Smooth muscle cell (in vitro differentiated cells): ENCODE data around the gene HMCN2. TPM values are rescaled to one million over a fixed set of nuclear protein-coding genes. Genes with fewer than 3 reads are reported as not detected.
"Not testable (repeated sequence)": the region's sequence is repeated elsewhere in the genome, so short reads cannot be mapped to it uniquely, and the experiment has no call there.

ENCODE experiments used
- DNase-seq: peaks from one replicate; lab custom pipeline; 2025; ENCODE audit not compliant: unreplicated experiment; lab: John Stamatoyannopoulos, UW
- H2AFZ ChIP-seq: fragments of 200-600 bp; sonication (generic); 2 replicates; pipeline ENCODE4 v1.6.0; 2016; ENCODE audit warnings: antibody characterized with exemption, low read depth, mild to moderate bottlenecking
- H3F3A ChIP-seq: fragments of 200-600 bp; sonication (generic); 2 replicates; pipeline ENCODE4 v1.6.0; 2017; ENCODE audit warnings: antibody characterized with exemption, low read depth
- H3K27ac ChIP-seq: fragments of 200-600 bp; sonication (generic); 2 replicates; pipeline ENCODE4 v1.5.1; 2016; ENCODE audit warnings: low read depth, mild to moderate bottlenecking
- H3K27me3 ChIP-seq: fragments of 200-600 bp; sonication (generic); 2 replicates; pipeline ENCODE4 v1.6.1; 2016; ENCODE audit warnings: low read depth, mild to moderate bottlenecking
- H3K36me3 ChIP-seq: fragments of 200-600 bp; sonication (generic); 2 replicates; pipeline ENCODE4 v1.5.1; 2016; ENCODE audit warnings: low read depth
- H3K4me1 ChIP-seq: fragments of 200-600 bp; sonication (generic); 2 replicates; pipeline ENCODE4 v1.5.1; 2016; ENCODE audit warnings: low read depth
- H3K4me2 ChIP-seq: fragments of 200-600 bp; sonication (generic); 2 replicates; pipeline ENCODE4 v1.6.0; 2016; ENCODE audit warnings: mild to moderate bottlenecking
- H3K4me3 ChIP-seq: fragments of 200-600 bp; sonication (generic); 2 replicates; pipeline ENCODE4 v1.5.1; 2016; ENCODE audit warnings: mild to moderate bottlenecking
- H3K79me2 ChIP-seq: fragments of 200-600 bp; sonication (generic); 2 replicates; pipeline ENCODE4 v1.6.0; 2016; ENCODE audit warnings: low read depth, mild to moderate bottlenecking
- H3K9ac ChIP-seq: fragments of 200-600 bp; sonication (generic); 2 replicates; pipeline ENCODE4 v1.6.0; 2016; ENCODE audit warnings: low read depth
- H3K9me3 ChIP-seq: fragments of 200-600 bp; sonication (generic); replicated peaks from 2 replicates; pipeline ENCODE4 v1.5.1; 2016; ENCODE audit warnings: low read depth
- H4K20me1 ChIP-seq: fragments of 200-600 bp; sonication (generic); 2 replicates; pipeline ENCODE4 v1.6.0; 2016; ENCODE audit warnings: low read depth
- CTCF ChIP-seq: fragments of 200-600 bp; sonication (generic); IDR thresholded peaks from 2 replicates; pipeline ENCODE4 v1.5.1; 2017; ENCODE audit warnings: borderline replicate concordance, mild to moderate bottlenecking, antibody characterized with exemption; ENCODE audit not compliant: insufficient read depth, poor library complexity, severe bottlenecking
- WGBS: methylation state at CpG from one replicate; pipeline ENCODE4 v1.1.7; 2016; ENCODE audit warnings: low lambda C conversion rate; 5-methylcytosine and 5-hydroxymethylcytosine counted together
- polyA plus RNA-seq: library from polyadenylated mRNA; unstranded; fragments of >200 nt; fragmentation: Nextera tagmentation; extraction: Ambion mirVana; gene quantifications from 2 replicates; pipeline ENCODE4 v1.2.1, GENCODE V29; 2016
- total RNA-seq: library from RNA; depleted of rRNA; stranded (reverse); fragments of >200 nt; gene quantifications from 2 replicates; pipeline ENCODE4 v1.2.3, GENCODE V29; 2014

HMCN2 gene
- total and polyA plus RNA-seq, 2 experiments from 2014 or later: under 0.01 TPM; not detected in 1

DNA sequence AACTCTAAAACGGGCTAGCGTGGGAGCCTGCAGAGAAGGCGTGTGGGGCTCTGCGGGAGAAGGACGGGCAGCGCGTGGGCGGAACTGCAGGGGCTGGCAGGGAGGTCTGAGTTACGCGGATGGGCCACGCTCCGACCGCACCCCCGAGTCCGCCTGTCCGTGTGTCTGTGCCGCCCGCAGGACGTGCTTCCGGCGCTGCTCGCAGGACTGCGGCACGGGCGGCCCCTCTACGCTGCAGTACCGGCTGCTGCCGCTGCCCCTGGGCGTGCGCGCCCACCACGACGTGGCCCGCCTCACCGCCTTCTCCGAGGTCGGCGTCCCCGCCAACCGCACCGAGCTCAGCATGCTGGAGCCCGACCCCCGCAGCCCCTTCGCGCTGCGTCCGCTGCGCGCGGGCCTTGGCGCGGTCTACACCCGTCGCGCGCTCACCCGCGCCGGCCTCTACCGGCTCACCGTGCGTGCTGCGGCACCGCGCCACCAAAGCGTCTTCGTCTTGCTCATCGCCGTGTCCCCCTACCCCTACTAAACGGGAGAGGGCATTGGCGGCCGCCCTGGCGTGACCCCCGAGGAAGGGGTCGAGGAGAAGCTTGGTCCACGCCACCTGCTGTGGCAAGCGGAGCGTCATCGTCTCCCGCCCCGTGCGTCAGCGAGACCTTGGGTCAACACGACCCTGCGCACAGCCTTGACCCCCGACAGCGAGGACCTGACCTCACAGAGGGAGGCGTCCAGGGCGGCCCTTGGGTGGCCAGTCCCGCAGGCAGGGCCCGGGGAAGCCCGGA lies 167.8 kb downstream of the HMCN2 start:
- peak overlapping the region; percentile 93 for H2AFZ ChIP-seq
- H3K4me1 ChIP-seq: no peaks in the 10 kb centered on the region
- H3F3A ChIP-seq: no peaks in the 10 kb centered on the region
- TF ChIP-seq CTCF: peak; percentile 52
- H3K4me3 ChIP-seq: peak overlapping the region; percentile 49
- DNase-seq: peak; percentile 17
- no peaks in the 10 kb centered on the region for H3K9me3 ChIP-seq
- no peak overlapping the region for H3K27ac ChIP-seq
- H3K79me2 ChIP-seq: no peaks in the 10 kb centered on the region
- no peaks in the 10 kb centered on the region for H3K36me3 ChIP-seq
- no peaks in the 10 kb centered on the region for H4K20me1 ChIP-seq
- H3K27me3 ChIP-seq: peaks cover 27% of the 10 kb centered on the region
- no peak overlapping the region for H3K9ac ChIP-seq
- peak overlapping the region; percentile 93 for H3K4me2 ChIP-seq
- WGBS: 8% methylated on average over 69 of the region's 92 CpGs

- Histone ChIP-seq H3K27me3 (peaks cover 27% of the 10 kb centered on the region), H3K4me3 (peak overlapping the region; percentile 49), H3K4me2 (peak overlapping the region; percentile 93), H3K79me2 (no peaks in the 10 kb centered on the region), H3K9me3 (no peaks in the 10 kb centered on the region), H2AFZ (no peak overlapping the region), H4K20me1 (no peaks in the 10 kb centered on the region), H3K9ac (no peak overlapping the region), H3K36me3 (no peaks in the 10 kb centered on the region), H3F3A (no peaks in the 10 kb centered on the region), H3K4me1 (no peaks in the 10 kb centered on the region), H3K27ac (no peak overlapping the region)
- DNase-seq: no peak
- no peak for TF ChIP-seq CTCF
- 52% methylated on average over 9 of the region's 9 CpGs for WGBS
Observed at GRCh38 chr9:130433947-130434262, 168.3 kb downstream of the HMCN2 start.

DNA sequence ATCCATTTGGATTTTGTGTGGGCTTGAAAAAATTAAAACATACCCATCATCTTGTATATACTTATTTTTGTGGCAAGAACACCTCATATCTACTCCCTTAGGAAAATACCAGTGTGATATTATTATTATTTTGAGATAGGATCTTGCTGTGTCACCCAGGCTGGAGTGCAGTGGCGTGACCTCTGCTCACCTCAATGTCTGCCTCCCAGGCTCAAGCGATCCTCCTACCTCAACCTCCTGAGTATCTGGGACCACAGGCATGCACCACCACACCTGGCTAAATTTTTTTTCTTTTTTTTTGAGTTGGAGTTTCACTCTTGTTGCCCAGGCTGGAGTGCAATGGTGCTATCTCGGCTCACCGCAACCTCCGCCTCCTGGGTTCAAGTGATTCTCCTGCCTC lies 169.1 kb downstream of the HMCN2 start:
- not testable (repeated sequence) for DNase-seq, H4K20me1 ChIP-seq, H3K9me3 ChIP-seq, H3K36me3 ChIP-seq, H3K79me2 ChIP-seq, H3K27ac ChIP-seq, H3K4me2 ChIP-seq, H3K4me1 ChIP-seq, H3F3A ChIP-seq, H3K4me3 ChIP-seq, H2AFZ ChIP-seq, H3K9ac ChIP-seq
- H3K27me3 ChIP-seq: peaks cover 27% of the 10 kb centered on the region
- 95% methylated on average over 2 of the region's 5 CpGs for WGBS

- no peak overlapping the region for H2AFZ ChIP-seq
- H3K4me1 ChIP-seq: no peaks in the 10 kb centered on the region
- no peak overlapping the region for H3K27ac ChIP-seq
- H3K79me2 ChIP-seq: no peaks in the 10 kb centered on the region
- TF ChIP-seq CTCF: no peak
- peaks cover 23% of the 10 kb centered on the region for H3K27me3 ChIP-seq
- no peaks in the 10 kb centered on the region for H3F3A ChIP-seq
- no peaks in the 10 kb centered on the region for H4K20me1 ChIP-seq
- no peaks in the 10 kb centered on the region for H3K36me3 ChIP-seq
- H3K4me2 ChIP-seq: no peak overlapping the region
- no peak overlapping the region for H3K9ac ChIP-seq
- H3K4me3 ChIP-seq: no peak overlapping the region
- no peak for DNase-seq
- 87% methylated on average over 14 of the region's 15 CpGs for WGBS
- no peaks in the 10 kb centered on the region for H3K9me3 ChIP-seq
Observed at GRCh38 chr9:130437011-130437789, 171.6 kb downstream of the HMCN2 start.
